CD4-positive, CD25-positive, alpha-beta regulatory T cell (primary cell): Measurements from ENCODE around the gene TMEM260. TPM values are rescaled to one million over a fixed set of nuclear protein-coding genes. Genes with fewer than 3 reads are reported as not detected.
"Not testable (repeated sequence)": the region's sequence is repeated elsewhere in the genome, so short reads cannot be mapped to it uniquely, and the experiment has no call there.

Source experiments
- ATAC-seq, 2 donors: fragments of 150-1000 bp; cut with Tn5 transposase; one replicate each; pipeline ENCODE4 v1.10.0; 2021; ENCODE audit warnings: low read depth in 2 of 2, moderate number of reproducible peaks in 2 of 2, moderate library complexity in 1 of 2
- DNase-seq, 3 donors: peaks; one replicate each; pipeline versions ENCODE4 v3.0.0 to v3.0.0-alpha.2; 2012 to 2022; ENCODE audit warnings: mixed read lengths in 1 of 3
- H3K27ac ChIP-seq: one replicate; pipeline ENCODE4 v1.7.0; 2013; ENCODE audit warnings: mild to moderate bottlenecking, low read length; ENCODE audit not compliant: insufficient read depth, poor library complexity, severe bottlenecking
- H3K27me3 ChIP-seq: one replicate; pipeline ENCODE4 v1.7.0; 2013; ENCODE audit warnings: low read length; ENCODE audit not compliant: control insufficient read depth, insufficient read depth
- H3K36me3 ChIP-seq: one replicate; pipeline ENCODE4 v1.7.0; 2013; ENCODE audit warnings: mild to moderate bottlenecking, low read length, moderate library complexity; ENCODE audit not compliant: control insufficient read depth, insufficient read depth
- H3K4me1 ChIP-seq: 2 replicates; pipeline ENCODE4 v1.7.0; 2013; ENCODE audit warnings: mild to moderate bottlenecking, low read length; ENCODE audit not compliant: insufficient read depth, control insufficient read depth, poor library complexity, severe bottlenecking
- H3K4me3 ChIP-seq: one replicate; pipeline ENCODE4 v1.7.0; 2013; ENCODE audit warnings: low read depth, mild to moderate bottlenecking, low read length, moderate library complexity
- H3K9me3 ChIP-seq, 2 experiments: 1 replicate in 1 of 2; 2 replicates in 1 of 2; pipeline ENCODE4 v1.7.0; 2013; ENCODE audit warnings: low read length in 2 of 2, mild to moderate bottlenecking in 1 of 2, moderate library complexity in 1 of 2; ENCODE audit not compliant: control insufficient read depth in 2 of 2
- H3K27ac Mint-ChIP-seq, 3 donors: one replicate each; pipeline ENCODE4 v1.8.0; 2020 to 2022; ENCODE audit warnings: mild to moderate bottlenecking in 3 of 3, mixed read lengths in 3 of 3, moderate library complexity in 2 of 3
- H3K27me3 Mint-ChIP-seq: one replicate; pipeline ENCODE4 v1.8.0; 2022; ENCODE audit warnings: mild to moderate bottlenecking, mixed read lengths
- H3K36me3 Mint-ChIP-seq: one replicate; pipeline ENCODE4 v1.8.0; 2020; ENCODE audit warnings: mixed read lengths
- H3K4me1 Mint-ChIP-seq, 4 donors: one replicate each; pipeline ENCODE4 v1.8.0; 2020 to 2022; ENCODE audit warnings: mixed read lengths in 4 of 4, mild to moderate bottlenecking in 1 of 4
- H3K4me3 Mint-ChIP-seq, 4 donors: one replicate each; pipeline ENCODE4 v1.8.0; 2020 to 2022; ENCODE audit warnings: mild to moderate bottlenecking in 4 of 4, mixed read lengths in 4 of 4, moderate library complexity in 3 of 4
- H3K9me3 Mint-ChIP-seq, 7 donors: one replicate each; pipeline ENCODE4 v1.8.0; 2020 to 2022; ENCODE audit warnings: mixed read lengths in 7 of 7, mild to moderate bottlenecking in 3 of 7, moderate library complexity in 2 of 7
- polyA plus RNA-seq, 4 donors: library from polyadenylated mRNA; unstranded; fragments of 300-500 nt; fragmentation: Illumina TruSeq; gene quantifications; one replicate each; pipeline ENCODE4 v1.2.3, GENCODE V29; 2021
- total RNA-seq: library from RNA; stranded (reverse); gene quantifications from one replicate; pipeline ENCODE4 v1.2.3, GENCODE V29; 2022

Gene TMEM260
- total and polyA plus RNA-seq, 5 donors from 2014 or later: 10.3 to 29.0 (median 11.6) TPM

DNA sequence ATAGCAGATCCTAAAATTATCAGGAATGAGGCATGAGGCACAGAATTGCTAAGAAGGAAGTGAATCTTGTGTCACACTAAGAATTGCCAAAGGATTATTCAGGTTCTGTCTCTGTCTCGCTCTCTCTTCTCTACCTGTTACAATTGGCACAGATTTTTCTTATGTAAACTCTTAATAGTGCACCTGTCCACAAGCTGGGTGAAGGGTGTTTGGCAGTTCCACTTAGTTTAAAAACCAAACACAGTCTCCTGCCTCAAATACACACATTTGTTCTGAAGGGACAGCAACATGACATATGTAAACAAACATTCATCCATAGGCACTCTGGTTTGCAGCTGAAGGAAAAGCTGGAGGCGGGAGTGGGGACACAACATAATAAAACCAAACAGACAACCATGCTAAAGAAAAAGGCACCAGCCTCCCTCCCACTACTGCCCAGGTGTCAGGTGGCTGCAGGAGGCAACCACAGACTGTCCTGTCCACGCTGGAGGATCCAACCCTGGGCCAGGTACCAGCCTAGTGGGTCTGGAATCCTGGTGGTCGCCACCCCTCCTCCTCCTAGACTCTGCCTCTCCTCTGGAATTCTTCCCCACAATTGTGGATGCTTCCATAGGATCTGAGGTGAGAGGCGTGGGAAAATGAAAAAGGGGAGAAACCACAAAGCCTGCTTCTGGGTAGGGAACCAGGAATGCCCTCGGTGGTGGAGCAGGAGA is 81.2 kb downstream of the TMEM260 start:
- H3K4me3 Mint-ChIP-seq: no peak overlapping the region
- ATAC-seq: no peak
- no peaks in the 10 kb centered on the region for H3K4me1 Mint-ChIP-seq
- Histone ChIP-seq H3K36me3 (no peaks in the 10 kb centered on the region), H3K4me1 (no peaks in the 10 kb centered on the region), H3K27ac (no peak overlapping the region), H3K9me3 (no peaks in the 10 kb centered on the region), H3K27me3 (no peaks in the 10 kb centered on the region), H3K4me3 (no peak overlapping the region)
- H3K36me3 Mint-ChIP-seq: peaks cover 4% of the 10 kb centered on the region
- H3K27me3 Mint-ChIP-seq: peaks cover 5% of the 10 kb centered on the region
- H3K9me3 Mint-ChIP-seq: peaks cover 0 to 4% (median 1%) of the 10 kb centered on the region in 7 donors
- no peak for DNase-seq
- H3K27ac Mint-ChIP-seq: no peak overlapping the region

DNA sequence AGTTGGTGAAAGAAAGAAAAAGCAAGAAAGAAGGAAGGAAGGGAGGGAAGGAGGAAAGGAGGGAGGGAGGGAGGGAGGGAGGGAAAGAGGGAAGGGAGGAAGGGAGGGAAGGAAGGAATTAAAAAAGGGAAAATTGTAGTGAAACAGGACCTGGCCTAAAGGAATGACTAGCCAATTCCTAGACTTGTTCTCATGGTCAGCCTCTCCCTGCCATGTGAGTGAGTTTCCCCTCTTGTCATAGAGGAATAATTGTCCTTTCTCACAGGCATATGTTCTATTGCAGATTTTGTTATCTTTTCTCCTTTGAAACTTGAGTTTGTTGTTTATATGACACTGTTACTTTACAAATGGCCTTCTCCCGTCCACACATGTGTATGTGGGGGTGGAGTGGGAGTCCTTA is 81.9 kb downstream of the TMEM260 start:
- no peaks in the 10 kb centered on the region for H3K9me3 ChIP-seq
- Mint-ChIP-seq H3K9me3 (peaks cover 0 to 4% (median 3%) of the 10 kb centered on the region in 7 donors), H3K27ac (no peak overlapping the region), H3K27me3 (peaks cover 8% of the 10 kb centered on the region), H3K36me3 (peaks cover 4% of the 10 kb centered on the region), H3K4me1 (no peaks in the 10 kb centered on the region), H3K4me3 (no peak overlapping the region)
- ATAC-seq (no peak), DNase-seq (no peak)
- no peak overlapping the region for H3K27ac ChIP-seq
- no peaks in the 10 kb centered on the region for H3K36me3 ChIP-seq
- H3K4me1 ChIP-seq: no peaks in the 10 kb centered on the region
- no peaks in the 10 kb centered on the region for H3K27me3 ChIP-seq
- no peak overlapping the region for H3K4me3 ChIP-seq

DNA sequence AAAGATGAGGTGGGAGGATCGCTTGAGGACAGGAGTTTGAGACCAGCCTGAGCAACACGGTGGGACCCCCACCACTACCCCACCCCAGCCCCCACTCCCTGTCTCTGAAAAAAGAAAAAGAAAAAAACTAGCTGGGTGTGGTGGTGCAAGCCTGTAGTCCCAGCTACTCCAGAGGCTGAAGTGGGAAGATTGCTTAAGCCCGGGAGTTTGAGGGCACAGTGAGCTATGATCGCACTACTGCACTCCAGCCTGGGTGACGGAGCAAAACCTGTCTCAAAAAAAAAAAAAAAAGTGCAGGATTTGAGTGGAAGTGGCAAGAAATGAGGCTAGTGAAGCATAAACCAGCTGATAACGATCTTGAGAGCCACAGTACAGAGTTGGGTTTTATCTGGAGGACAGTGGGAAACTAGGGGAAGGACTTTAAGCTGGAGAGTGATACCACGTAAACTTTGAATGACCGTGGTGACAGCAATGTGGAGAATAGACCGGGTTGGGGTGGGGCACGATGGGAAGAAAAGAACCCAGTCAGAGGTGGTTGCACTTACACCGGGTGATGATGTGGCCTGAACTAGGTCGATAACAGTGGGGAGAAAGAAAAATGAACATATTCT is 85.3 kb downstream of the TMEM260 start:
- H3K36me3 ChIP-seq: no peaks in the 10 kb centered on the region
- no peak for ATAC-seq
- Mint-ChIP-seq H3K4me3 (no peak overlapping the region), H3K9me3 (peaks cover 0 to 10% (median 4%) of the 10 kb centered on the region in 7 donors), H3K27me3 (peaks cover 8% of the 10 kb centered on the region), H3K27ac (no peak overlapping the region), H3K4me1 (no peaks in the 10 kb centered on the region), H3K36me3 (peaks cover 4% of the 10 kb centered on the region)
- H3K4me3 ChIP-seq: no peak overlapping the region
- H3K27me3 ChIP-seq: no peaks in the 10 kb centered on the region
- DNase-seq: no peak
- no peaks in the 10 kb centered on the region for H3K9me3 ChIP-seq
- H3K27ac ChIP-seq: no peak overlapping the region
- no peaks in the 10 kb centered on the region for H3K4me1 ChIP-seq

DNA sequence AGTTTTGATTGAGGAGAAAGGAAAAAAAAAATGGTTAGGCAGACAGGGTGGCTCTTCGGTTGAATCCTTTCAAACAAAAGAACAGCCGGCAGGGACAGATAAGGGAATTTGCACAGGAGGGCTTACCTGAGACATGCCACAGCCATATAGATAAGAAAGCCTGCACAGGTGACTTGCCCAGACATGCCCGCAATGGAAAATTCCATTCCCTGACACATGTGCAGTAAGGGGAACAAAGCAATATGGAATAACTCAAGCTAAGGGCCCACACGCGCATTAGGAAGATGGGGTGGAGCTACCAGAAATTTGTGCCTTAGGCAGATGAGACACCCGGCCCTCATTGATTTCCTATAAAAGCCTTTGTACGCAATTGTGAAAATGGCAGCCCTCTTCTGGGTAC is 86.7 kb downstream of the TMEM260 start:
- H3K27ac ChIP-seq: no peak overlapping the region
- ATAC-seq: no peak
- H3K4me3 ChIP-seq: no peak overlapping the region
- no peaks in the 10 kb centered on the region for H3K27me3 ChIP-seq
- DNase-seq: no peak
- no peaks in the 10 kb centered on the region for H3K4me1 ChIP-seq
- H3K36me3 ChIP-seq: no peaks in the 10 kb centered on the region
- Mint-ChIP-seq H3K27me3 (peaks cover 8% of the 10 kb centered on the region), H3K4me3 (no peak overlapping the region), H3K4me1 (no peaks in the 10 kb centered on the region), H3K36me3 (peaks cover 4% of the 10 kb centered on the region), H3K9me3 (peaks cover 0 to 10% (median 4%) of the 10 kb centered on the region in 7 donors), H3K27ac (no peak overlapping the region)
- no peaks in the 10 kb centered on the region for H3K9me3 ChIP-seq

DNA sequence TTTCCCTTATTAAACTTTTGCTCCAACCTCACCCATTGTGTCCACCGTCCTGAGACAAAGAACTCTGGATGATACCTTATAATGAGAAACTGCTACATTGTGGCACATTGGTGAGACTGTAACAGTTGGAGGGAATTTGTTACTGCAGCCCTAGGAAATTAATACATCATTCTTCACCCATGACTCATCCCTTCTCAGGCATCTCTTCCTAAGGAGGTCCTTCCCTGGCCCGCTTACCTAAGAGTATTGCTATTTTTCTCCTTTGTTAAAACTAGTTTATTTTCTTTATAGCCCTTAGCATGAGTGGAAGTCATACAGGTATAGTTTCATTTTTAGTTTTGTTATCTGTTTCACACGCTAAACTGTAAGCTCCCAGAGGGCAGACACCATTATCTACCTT is 87.1 kb downstream of the TMEM260 start:
- no peaks in the 10 kb centered on the region for H3K36me3 ChIP-seq
- H3K27me3 ChIP-seq: no peaks in the 10 kb centered on the region
- Mint-ChIP-seq H3K27me3 (peaks cover 8% of the 10 kb centered on the region), H3K4me1 (no peaks in the 10 kb centered on the region), H3K4me3 (no peak overlapping the region), H3K9me3 (peaks cover 0 to 10% (median 4%) of the 10 kb centered on the region in 7 donors), H3K27ac (no peak overlapping the region), H3K36me3 (peaks cover 4% of the 10 kb centered on the region)
- no peaks in the 10 kb centered on the region for H3K9me3 ChIP-seq
- DNase-seq: no peak
- H3K4me1 ChIP-seq: no peaks in the 10 kb centered on the region
- no peak for ATAC-seq
- H3K4me3 ChIP-seq: no peak overlapping the region
- H3K27ac ChIP-seq: no peak overlapping the region

DNA sequence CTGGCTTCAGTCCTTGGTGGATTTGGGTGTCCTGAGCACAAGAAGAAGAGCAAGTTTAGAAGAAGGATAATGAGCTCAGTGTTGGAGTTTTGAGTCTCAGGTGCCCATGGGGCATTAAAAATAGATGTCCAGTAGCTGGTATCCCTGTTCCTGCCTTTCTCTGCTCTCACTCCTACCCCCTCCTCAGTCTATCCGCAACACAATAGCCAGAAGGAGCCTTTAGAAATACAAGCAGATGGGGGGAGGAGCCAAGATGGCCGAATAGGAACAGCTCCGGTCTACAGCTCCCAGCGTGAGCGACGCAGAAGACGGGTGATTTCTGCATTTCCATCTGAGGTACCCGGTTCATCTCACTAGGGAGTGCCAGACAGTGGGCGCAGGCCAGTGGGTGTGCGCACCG is 87.7 kb downstream of the TMEM260 start:
- H3K9me3 Mint-ChIP-seq: peaks cover 0 to 10% (median 4%) of the 10 kb centered on the region in 7 donors
- not testable (repeated sequence) for H3K9me3 ChIP-seq, DNase-seq, H3K4me3 Mint-ChIP-seq, H3K27me3 Mint-ChIP-seq, H3K36me3 Mint-ChIP-seq, H3K4me3 ChIP-seq, H3K36me3 ChIP-seq, H3K27ac ChIP-seq, H3K27ac Mint-ChIP-seq, ATAC-seq, H3K4me1 Mint-ChIP-seq, H3K27me3 ChIP-seq, H3K4me1 ChIP-seq

DNA sequence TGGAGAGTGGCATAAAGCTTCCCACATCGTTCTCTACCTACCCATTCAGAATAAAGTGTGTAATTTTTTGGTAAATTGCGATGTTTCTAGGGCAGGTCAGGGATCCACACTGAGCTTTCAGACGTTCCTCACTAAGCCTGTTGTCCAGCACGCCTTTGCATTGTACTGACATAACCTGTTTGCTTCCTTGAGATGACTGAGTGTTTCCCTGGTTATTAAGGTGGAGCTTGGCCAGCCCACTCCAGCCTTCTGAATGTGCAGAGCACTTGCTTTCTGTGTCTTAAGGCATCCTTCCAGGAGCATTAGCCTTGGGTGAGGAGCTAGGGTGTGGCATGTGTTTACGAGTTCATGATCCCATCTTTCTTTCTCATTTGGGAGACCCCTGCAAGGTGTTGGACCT is 96.4 kb downstream of the TMEM260 start:
- Mint-ChIP-seq H3K27ac (no peak overlapping the region), H3K27me3 (no peaks in the 10 kb centered on the region), H3K36me3 (no peaks in the 10 kb centered on the region), H3K4me3 (no peak overlapping the region), H3K9me3 (peaks cover 0 to 7% (median 0%) of the 10 kb centered on the region in 7 donors), H3K4me1 (no peaks in the 10 kb centered on the region)
- Histone ChIP-seq H3K9me3 (no peaks in the 10 kb centered on the region), H3K27me3 (no peaks in the 10 kb centered on the region), H3K36me3 (no peaks in the 10 kb centered on the region), H3K4me3 (no peak overlapping the region), H3K4me1 (no peaks in the 10 kb centered on the region), H3K27ac (no peak overlapping the region)
- DNase-seq (no peak), ATAC-seq (no peak)

DNA sequence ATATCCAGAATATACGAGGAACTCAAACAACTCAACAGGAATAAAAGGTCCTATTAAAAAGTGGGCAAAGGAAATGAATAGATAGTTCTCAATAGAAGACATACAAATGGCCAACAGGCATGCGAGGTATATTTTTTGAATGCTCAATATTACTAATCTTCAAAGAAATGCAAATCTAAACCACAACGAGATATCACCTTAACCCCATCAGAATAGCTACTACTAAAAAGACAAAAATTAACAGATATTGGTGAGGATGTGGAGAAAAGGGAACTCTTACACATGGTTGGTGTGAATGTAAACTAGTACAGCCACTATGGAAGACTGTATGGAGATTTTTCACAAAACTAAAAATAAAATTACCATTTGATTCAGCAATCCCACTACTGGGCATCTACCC is 99.2 kb downstream of the TMEM260 start:
- H3K27ac ChIP-seq: no peak overlapping the region
- peaks cover 0 to 5% (median 0%) of the 10 kb centered on the region in 7 donors for H3K9me3 Mint-ChIP-seq
- no peaks in the 10 kb centered on the region for H3K36me3 Mint-ChIP-seq
- no peak overlapping the region for H3K4me3 ChIP-seq
- no peaks in the 10 kb centered on the region for H3K27me3 Mint-ChIP-seq
- H3K4me3 Mint-ChIP-seq: no peak overlapping the region
- ATAC-seq: no peak
- H3K4me1 ChIP-seq: no peaks in the 10 kb centered on the region
- no peaks in the 10 kb centered on the region for H3K36me3 ChIP-seq
- no peak for DNase-seq
- peaks cover 0 to 6% (median 0%) of the 10 kb centered on the region in 4 donors for H3K4me1 Mint-ChIP-seq
- H3K27me3 ChIP-seq: no peaks in the 10 kb centered on the region
- no peaks in the 10 kb centered on the region for H3K9me3 ChIP-seq
- no peak overlapping the region for H3K27ac Mint-ChIP-seq
